SHP77 treated with DMSO at 0.1 percent for 48 hours (cell line): Measurements from ENCODE around the gene XAB2.
"Not testable (repeated sequence)": the region's sequence is repeated elsewhere in the genome, so short reads cannot be mapped to it uniquely, and the experiment has no call there.

Experiments used
- DNase-seq: peaks from one replicate; lab custom pipeline; 2025; lab: John Stamatoyannopoulos, UW

XAB2 gene

DNA sequence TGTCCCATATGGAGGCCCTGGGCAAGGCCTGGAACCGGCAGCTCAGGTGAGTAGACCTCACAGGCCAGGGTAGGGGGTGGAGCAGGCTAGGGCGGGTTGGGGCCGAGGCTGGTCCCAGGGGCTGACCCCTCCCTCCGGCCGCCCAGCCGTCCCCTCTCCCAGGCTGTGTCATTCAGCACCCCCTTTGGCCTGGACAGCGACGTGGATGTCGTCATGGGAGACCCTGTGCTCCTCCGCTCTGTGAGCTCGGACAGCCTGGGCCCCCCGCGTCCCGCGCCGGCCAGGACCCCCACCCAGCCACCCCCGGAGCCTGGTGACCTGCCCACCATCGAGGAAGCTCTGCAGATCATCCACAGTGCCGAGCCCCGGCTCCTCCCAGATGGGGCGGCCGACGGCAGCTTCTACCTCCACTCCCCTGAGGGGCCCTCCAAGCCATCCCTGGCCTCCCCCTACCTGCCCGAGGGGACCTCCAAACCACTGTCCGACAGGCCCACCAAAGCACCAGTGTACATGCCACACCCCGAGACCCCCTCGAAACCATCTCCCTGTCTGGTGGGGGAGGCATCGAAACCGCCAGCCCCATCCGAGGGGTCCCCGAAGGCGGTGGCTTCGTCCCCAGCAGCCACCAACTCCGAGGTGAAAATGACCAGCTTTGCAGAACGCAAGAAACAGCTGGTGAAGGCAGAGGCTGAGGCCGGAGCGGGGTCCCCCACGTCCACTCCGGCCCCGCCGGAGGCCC, 17.6 kb downstream of the XAB2 start:
- no peak for DNase-seq

DNA sequence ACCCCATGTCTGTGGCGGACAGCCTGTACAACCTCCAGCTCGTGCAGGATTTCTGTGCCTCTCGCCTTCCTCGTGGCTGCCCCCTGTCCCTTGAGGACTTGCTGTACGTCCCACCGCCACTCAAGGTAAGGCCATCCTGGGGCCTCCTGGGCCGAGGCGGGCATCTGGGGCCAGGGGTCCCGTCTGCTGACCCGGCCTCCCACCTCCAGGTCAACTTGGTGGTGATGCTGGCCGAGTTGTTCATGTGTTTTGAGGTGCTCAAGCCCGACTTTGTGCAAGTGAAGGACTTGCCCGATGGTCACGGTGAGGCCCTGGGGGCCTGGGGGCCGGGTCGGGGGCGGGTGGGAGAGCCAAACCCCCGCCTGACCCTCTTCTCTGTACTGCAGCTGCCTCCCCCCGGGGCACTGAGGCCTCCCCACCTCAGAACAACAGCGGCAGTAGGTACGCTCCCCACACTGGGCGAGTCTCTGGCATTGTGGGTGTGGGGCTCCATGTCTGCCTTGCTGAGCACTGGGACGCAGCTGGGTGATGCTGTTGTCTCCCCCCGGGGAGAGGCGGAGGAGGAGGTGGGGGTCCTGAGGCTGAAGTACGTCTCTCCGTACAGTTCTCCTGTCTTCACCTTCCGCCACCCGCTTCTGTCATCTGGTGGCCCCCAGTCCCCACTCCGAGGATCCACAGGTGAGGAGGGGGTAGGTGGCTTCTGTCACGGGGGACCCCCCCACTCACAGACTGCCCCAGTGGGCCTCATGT, 18.7 kb downstream of the XAB2 start:
- DNase-seq, result no peak

DNA sequence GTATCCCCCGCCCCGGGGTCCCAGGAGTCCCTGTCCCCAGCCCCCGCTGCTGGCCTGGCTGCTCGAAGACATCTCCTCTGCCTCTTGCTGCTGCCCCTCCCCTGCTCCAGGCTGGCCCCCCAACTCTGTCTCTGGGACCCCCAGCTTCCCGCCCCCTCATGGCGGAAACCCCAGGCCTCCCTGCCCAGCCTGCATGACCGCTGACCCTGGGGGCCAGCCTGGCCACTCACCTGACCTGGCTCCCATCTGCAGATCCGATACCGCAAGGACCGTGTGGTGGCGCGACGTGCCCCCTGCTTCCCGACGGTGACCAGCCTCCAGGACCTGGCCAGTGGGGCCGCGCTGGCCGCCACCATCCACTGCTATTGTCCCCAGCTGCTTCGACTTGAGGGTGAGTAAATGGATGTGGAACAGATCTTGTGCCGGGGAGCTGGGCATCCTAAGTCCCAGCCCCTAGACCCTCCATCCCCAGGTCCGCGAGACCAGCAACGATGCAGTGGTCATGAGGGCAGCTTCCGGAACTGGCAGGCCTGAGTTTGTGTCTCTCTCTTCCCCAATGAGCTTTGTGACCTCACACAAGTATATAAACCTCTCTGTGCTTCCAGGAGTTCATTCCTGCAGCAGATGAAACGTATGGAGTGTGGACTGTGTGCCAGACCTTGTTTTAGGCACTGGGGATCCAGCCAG, 21.3 kb downstream of the XAB2 start:
- no peak for DNase-seq

DNA sequence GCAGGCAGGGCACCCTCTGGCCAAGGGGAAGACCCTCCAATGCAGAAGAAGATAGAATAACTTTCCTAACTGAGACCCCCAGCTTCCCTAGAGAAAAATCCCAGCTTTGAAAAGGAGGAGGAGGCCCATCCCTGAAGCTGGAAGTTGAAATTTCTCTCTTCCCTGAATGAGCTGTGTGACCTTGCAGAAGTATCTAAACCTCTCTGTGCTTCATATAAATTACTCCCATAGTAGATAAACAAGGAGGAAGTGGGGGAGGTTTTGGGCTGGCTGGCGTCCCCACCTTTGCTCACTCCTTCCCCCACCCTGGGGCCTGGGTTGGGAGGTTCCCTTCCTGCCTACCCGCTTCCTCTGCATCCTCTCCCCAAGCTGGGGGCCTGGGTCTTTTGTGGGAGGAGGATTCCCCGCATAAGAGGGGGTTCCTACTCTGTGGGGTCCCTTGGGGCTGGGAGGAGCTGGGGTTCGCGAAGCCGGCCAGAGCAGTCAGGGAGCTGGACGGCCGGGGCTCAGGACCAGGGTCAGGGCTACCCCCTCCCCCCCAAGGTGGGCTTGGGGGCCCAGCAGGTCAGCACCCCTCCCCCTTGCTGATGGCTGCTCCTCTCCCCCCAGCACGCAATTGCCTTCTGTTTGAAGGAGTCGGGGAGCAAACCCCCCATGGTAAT, 22.0 kb downstream of the XAB2 start:
- no peak for DNase-seq

DNA sequence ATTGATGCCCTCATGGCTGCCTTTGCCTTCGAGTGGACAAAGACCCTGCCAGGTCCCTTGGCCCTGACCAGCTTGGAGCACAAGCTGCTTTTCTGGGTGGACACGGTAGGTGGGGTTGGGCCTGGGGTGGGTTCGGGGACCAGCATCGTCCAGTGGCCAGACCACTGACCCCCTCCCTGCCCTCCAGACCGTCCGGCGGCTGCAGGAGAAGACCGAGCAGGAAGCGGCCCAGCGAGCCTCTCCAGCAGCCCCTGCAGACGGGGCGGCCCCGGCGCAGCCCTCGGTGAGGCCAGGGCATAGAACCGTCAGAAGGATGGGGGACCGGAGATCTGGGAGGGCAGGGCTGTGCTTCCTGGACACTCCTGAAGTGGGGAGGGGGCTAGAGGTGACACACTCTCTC, 23.1 kb downstream of the XAB2 start:
- DNase-seq, result no peak

DNA sequence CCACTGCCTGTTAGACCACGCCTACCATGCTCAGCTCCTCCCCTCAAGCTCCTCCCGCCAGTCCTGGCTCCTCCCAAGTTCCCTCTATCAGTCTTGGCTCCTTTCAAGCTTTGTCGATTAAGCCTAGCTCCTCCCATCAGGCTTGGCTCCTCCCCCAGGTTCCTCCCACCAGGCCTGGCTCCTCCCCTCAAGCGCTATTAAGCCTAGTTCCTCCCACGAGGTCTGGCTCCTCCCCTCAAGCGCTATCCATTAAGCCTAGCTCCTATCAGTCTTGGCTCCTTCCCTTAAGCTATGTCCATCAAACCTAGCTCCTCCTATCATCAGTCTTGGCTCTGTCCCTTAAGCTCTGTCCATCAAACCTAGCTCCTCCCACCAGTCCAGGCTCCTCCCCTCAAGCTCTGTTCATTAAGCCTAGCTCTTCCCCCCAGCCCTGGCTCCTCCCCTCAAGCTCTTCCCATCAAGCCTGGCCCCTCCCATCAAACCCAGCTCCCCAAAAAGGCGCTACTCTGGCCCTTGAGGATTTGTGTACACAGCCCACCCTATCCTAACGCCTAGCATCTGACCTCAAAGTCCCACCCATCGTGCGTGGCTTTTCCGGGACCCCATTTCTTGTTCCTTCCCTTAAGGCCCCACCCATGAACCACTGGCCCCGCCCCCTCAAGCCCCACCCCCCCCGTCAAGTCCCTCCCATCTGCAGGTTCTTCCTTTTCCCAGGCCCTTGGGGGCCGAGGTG, 23.7 kb downstream of the XAB2 start:
- peak; percentile 8 for DNase-seq

DNA sequence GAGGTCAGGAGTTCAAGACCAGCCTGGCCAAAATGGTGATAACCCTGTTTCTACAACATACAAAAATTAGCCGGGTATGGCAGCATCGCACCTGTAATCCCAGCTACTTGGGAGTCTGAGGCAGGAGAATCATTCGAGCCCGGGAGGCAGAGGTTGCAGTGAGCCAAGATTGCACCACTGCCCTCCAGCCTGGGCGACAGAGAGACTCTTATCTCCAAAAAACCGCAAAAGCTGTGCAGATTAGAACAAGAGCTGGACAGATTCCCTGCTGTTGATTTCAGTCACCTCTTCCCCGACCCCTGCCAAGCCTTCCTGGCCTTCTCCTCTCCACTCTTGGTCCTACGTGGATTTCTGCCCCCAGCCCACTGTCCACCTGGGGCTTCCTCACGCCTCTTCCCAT, 25.4 kb downstream of the XAB2 start:
- DNase-seq, result no peak

DNA sequence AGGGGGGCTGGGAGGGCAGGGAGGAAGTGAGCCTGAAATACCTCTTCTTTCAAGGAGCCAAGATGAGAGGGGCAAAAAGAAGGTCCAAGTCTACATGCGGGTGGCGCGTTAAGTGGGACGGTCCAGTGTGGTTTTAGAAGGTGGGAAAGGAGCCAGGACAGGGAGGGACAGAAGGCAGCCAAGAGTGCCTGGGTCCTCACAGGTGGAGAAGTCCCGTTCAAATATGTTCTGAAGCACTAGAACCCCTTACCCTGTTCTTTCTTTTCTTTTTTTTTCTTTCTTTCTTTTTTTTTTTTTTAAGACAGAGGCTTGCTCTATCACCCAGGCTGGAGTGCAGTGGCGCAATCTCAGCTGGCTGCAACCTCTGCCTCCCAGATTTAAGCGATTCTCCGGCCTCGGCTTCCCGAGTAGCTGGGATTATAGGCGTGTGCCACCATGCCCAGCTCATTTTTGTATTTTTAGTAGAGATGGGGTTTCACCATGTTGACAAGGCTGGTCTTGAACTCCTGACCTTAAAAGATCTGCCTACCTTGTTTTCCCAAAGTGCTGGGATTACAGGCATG, 26.3 kb downstream of the XAB2 start:
- DNase-seq, result no peak

DNA sequence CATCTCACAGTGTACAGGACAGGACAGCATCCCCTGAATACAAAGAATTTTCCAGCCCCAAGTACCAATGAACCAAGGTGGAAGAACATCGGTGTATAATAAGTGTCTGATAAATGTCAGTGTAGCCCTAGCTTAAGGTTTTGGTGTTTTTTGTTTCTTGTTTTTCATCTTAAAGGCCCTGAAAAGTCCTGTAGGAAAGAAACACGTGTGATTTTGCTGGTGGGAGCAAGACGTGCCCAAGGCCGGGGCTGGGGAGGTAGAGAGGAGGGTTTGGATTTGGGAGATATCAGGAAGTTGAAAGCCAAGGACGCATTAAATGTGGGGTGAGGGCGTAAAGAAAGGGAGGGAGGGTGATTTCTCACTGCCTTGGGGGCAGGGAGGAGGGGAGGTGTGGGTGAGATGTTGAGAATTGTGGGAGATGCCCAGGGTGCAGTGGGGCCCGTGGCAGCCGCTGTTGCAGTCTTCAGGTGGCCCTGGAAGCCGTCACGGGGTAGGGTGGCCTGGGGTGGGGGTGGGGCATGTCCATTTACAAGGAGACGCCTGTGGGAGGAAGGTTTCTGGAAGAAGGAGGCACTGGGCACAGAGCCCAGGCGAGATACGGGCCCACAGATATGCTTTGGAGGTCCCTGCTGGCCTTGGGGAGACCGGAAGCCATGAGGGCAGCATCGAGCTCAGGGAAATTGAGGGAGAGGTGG, 27.0 kb downstream of the XAB2 start:
- DNase-seq, result no peak

DNA sequence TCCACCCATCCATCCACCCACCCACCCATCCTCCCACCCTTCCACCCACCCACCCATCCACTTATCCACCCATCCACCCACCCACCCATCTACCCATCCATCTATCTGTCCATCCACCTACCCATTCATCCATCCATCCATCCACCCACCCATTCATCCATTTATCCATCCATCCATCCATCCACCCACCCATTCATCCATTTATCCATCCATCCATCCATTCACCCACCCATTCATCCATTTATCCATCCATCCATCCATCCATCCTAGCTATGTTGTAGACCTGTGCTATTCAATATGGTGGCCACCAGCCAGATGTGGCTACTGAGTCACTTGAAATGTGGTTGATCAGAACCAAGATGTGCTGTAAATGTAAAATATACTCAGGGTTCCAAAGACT, 28.6 kb downstream of the XAB2 start:
- no peak for DNase-seq

DNA sequence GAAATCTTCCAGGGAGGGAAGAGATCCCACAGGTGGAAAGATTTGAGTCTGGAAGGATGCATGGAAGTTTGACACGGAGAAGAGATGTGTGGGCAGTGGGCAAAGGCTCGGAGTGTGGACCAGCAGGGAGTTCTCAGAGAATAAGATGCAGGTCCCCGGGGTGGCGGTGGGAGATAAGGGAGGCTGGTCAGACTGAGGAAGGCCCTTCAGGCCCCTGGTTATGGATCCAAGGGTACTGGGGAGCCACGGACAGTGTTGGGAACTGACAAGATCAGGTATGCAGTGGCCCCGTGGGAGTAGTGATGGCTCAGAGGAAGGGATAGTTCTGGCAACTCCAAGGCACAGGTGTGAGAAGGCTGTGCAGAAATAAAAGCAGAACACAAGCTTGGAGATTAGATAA, 31.2 kb downstream of the XAB2 start:
- DNase-seq, result no peak

DNA sequence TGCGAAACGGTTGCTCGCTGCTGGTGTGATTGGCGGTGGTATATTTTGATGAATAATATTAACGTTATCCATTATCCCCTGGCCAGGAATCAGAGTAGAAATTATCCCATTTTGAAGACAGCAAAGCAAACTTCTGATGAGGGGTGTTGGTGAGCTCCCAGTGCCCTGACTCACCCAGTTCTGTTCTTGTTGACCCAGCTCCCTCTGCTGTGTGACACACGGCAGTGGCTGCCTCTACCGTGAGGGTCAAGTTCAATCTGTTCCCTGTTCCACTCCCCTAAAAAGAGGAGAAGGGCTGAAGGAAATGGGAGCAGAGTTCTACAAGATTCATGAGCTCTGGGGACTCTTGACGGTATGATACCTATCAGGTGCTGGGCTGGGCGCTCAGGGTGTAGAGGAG, 31.7 kb downstream of the XAB2 start:
- no peak for DNase-seq

DNA sequence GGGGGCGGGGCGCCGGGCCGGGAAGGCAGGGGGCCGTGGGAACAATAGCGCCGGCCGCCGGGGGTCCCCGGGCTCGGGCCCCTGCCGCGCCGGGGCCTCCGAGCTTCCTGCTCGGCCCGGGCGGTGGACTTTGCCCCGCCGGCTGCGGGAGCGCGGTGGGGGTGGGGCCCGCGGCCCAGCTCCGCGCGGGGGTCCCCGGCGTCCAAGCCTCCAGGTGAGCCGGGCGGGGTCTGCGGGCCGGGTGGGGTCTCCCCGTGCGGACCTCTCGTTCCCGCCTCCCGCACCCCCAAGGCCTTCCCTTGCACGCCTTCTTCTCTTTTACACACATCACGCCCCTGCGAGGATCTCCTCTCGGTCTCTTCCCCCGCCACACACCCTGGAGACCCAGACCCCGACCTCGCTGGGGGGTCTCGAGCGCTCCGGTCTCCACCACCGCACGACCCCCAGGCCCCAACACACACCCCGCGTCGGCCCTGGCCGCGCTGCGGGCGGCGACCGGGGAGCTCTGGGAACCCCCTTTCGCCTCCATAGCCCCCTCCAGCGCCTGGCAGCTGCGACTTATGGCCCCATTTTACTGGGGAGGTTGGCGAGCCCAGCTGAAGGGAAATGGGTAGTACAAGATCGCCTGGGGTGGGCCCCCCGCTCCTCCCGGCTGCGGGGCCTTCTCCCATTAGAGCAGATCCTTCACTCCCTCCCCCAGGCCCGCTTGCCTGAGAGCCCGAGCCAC, 33.0 kb downstream of the XAB2 start:
- DNase-seq, result no peak

DNA sequence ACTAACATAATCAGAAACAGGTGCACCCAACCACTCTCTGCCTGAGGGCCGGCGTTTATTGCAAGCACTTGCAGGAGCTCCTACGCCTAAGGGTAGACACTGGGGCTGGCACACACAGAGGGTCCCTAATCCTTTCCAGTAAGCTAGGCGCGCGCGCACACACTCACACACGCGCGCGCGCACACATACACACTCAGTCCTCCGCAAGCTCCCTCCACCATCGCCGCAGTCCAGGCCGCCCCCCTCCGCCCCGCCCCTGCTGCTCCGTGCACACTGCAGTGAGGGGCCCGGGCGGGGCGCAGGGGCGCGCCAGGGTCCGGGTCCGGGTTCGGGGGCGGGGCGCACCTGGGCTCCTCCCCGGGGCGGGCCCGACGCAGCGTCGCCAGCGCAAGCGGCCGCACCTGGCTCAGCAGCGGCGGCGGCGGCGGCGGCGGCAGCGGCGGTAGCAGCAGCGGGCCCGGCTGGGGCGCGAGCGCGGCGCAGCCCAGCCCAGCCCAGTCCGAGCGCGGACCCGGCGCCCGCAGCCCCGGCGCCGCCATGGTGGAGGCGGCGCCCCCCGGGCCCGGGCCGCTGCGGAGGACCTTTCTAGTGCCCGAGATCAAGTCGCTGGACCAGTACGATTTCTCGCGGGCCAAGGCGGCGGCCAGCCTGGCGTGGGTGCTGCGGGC, 33.7 kb downstream of the XAB2 start, which contains the start of gene CAMSAP3:
Gene CAMSAP3 (plus strand): TSS at position 398 of the 668 bp plus-strand sequence. CDS start 140 bp downstream, at position 538.
- peak; percentile 26 for DNase-seq

DNA sequence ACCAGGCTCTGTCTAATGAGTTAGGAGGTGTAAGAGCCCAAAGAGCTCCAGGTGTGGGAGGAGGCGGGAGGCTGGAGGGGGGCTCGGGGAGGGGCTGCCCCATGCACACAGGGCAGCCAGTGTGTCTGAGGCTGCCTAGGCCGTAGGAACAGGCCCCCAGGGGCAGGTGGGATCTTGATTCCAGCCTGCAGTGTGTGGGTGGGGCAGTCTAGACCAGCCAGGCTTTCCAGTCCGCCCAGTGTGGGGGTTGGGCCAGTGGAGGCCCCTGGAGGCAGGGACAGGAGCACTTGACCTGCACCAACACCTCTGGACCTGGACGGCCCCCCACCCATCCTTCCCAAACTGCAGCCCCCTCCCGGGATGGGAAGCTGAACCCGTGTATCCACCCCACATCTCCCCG, 39.1 kb downstream of the XAB2 start:
- DNase-seq, result no peak

DNA sequence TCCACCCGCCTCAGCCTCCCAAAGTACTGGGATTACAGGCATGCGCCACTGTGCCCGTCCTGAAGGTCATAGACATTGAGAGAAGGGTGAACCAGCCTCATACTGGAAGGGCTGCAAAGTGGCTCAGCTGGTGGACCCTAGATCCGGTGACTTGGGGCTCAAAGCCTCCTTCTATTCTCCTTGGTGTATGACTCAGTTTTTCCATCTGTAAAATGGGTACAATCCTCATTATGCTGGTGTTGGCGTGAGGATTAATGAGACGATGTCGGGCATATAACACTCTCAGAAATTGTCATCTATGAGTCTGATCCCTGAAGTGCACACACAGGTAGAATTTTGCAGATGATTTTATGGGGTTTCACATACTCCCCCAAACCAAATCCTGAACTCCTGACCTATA, 39.5 kb downstream of the XAB2 start:
- DNase-seq, result no peak

DNA sequence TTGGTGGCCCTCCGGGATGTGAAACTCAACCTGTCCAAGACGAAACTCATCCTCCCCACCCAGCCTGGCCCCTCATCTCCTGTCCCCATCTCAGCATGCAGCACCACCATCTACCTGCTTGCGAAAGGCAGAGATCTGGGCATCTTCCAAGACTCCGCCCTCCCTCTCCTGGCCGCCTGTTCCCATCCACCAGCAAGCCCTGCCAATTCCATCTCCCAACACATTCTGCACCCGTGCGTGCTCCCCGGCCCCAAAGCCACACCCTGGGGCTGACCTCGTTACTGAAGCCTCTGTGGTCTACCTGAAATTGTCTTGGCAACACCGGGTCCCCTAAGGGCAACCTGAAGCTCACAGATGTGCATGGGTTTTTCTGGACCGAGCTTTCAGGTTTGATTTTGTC, 46.9 kb downstream of the XAB2 start:
- DNase-seq, result no peak

DNA sequence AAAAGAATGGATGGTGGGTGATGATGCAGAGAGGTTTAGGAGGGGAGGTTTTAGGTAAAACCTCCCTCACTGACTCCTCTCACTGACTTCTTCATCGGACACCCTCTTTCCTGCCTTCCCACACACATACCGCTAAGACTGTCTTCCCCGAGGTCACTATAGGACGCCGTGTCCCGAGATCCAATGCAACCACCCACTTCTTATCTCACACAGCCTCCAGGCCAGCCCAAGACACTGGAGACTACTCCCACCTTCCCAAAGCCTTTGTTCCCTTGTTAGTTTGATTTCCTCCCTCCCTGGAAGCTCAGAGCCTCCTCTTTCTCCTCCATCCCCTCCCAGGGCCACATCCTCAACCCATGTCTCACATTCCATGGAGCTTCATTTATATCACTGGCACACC, 50.2 kb downstream of the XAB2 start:
- no peak for DNase-seq

DNA sequence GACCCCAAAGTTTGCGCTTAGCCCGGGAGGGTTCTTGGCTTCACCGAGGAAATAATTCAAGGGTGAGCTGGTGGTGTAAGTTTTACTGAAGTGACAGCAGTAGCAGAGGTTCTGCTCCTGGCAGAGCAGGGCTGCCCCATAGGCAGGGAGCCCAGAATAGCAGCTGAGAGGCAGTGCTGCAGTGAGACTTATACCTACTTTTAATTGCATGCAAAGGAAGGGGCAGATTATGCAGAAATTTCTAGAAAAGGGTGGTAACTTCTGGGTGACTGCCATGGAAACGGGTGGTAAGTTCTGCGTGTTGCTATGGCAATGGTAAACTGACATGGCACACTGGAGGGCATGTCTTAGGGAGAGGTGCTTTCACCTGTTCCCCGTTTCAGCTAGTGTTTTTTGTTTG, 51.2 kb downstream of the XAB2 start:
- no peak for DNase-seq

DNA sequence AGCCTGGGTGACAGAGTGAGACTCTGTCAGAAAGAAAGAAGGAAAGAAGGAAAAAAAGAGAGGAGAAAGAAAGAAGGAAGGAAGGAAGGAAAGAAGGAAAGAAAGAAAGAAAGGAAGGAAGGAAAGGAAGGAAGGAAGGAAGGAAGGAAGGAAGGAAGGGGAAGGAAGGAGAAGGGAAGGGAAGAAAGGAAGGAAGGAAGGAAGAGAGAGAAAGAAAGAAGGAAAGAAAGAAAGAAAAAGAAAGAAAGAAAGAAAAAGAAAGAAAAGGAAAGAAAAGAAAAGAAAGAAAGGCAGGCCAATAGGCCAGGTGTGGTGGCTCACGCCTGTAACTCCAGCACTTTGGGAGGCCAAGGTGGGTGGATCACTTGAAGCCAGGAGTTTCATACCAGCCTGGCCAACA, 51.9 kb downstream of the XAB2 start:
- DNase-seq, result not testable (repeated sequence)
